GM12878 (cell line): Measurements from ENCODE around the gene FBXL3. TPM values are rescaled to one million over a fixed set of nuclear protein-coding genes. Genes with fewer than 3 reads are reported as not detected.

Source experiments
- ATAC-seq: fragments of 200-7000 bp; cut with Tn5 transposase; 3 replicates; pipeline ENCODE4 v1.9.1; 2020; ENCODE audit warnings: mild to moderate bottlenecking, moderate library complexity
- BruUV-seq: library from RNA; stranded (reverse); fragments of 400-500 nt; replicated peaks from 2 replicates; lab custom pipeline; 2021; lab: Mats Ljungman, UMichigan
- CTCF ChIA-PET: fragments of 300-600 bp; sonication (Branson Sonifier 250); formaldehyde crosslinking; extraction: SDS; loops from one replicate; lab custom pipeline; 2021; ENCODE audit warnings: inconsistent platforms; lab: Yijun Ruan, JAX
- POLR2A ChIA-PET: fragments of 350-600 bp; formaldehyde crosslinking; extraction: SDS; loops from one replicate; lab custom pipeline; 2021; ENCODE audit warnings: inconsistent platforms; lab: Charles Lee
- RAD21 ChIA-PET: fragments of 300-600 bp; sonication (Branson Sonifier 250); formaldehyde crosslinking; loops from one replicate; lab custom pipeline; 2023; ENCODE audit warnings: antibody characterized with exemption; ENCODE audit not compliant: unreplicated experiment; lab: Charles Lee
- SMC1A ChIA-PET: fragments of 300-600 bp; sonication (Branson Sonifier 250); formaldehyde crosslinking; loops from one replicate; lab custom pipeline; 2023; ENCODE audit not compliant: unreplicated experiment, uncharacterized antibody; lab: Charles Lee
- DNase-seq: peaks from one replicate; pipeline ENCODE4 v3.0.0-alpha.2; 2011; ENCODE audit warnings: low read depth, low spot score
- FAIRE-seq: peaks from 3 replicates; lab custom pipeline; 2011; peaks lifted over from hg19 to GRCh38; lab: Jason Lieb, UNC
- H2AFZ ChIP-seq: 2 replicates; pipeline ENCODE4 v1.6.0; 2011; ENCODE audit warnings: low read depth, low read length, control low read depth; ENCODE audit not compliant: control insufficient read depth
- H3K27ac ChIP-seq: 2 replicates; pipeline ENCODE4 v1.5.1; 2011; ENCODE audit warnings: control low read depth; ENCODE audit not compliant: control insufficient read depth, insufficient read depth
- H3K27me3 ChIP-seq, 2 experiments: replicated peaks in 1 of 2; 2 replicates each; pipeline versions ENCODE4 v1.6.0 to v1.6.1; 2011; ENCODE audit warnings: low read length in 1 of 2; ENCODE audit not compliant: control insufficient read depth in 2 of 2, insufficient read depth in 2 of 2
- H3K36me3 ChIP-seq, 2 experiments: 2 replicates each; pipeline ENCODE4 v1.5.1; 2011; ENCODE audit warnings: low read length in 1 of 2; ENCODE audit not compliant: control insufficient read depth in 2 of 2, insufficient read depth in 2 of 2
- H3K4me1 ChIP-seq: 2 replicates; pipeline ENCODE4 v1.6.1; 2011; ENCODE audit warnings: mild to moderate bottlenecking, low read length, moderate library complexity, mixed read lengths; ENCODE audit not compliant: control insufficient read depth, insufficient read depth
- H3K4me2 ChIP-seq: 2 replicates; pipeline ENCODE4 v1.6.0; 2011; ENCODE audit warnings: control low read depth; ENCODE audit not compliant: control insufficient read depth, insufficient read depth
- H3K4me3 ChIP-seq: fragments of 200-600 bp; sonication (generic); 2 replicates; pipeline ENCODE4 v1.5.1; 2016
- H3K79me2 ChIP-seq: 2 replicates; pipeline ENCODE4 v1.6.0; 2011; ENCODE audit warnings: low read length; ENCODE audit not compliant: control insufficient read depth, insufficient read depth
- H3K9ac ChIP-seq: 2 replicates; pipeline ENCODE4 v1.8.0; 2011; ENCODE audit warnings: low read length, control low read depth, mixed read lengths; ENCODE audit not compliant: control insufficient read depth, insufficient read depth
- H3K9me3 ChIP-seq: replicated peaks from 3 replicates; pipeline ENCODE4 v1.5.1; 2011; ENCODE audit warnings: mild to moderate bottlenecking, low read length; ENCODE audit not compliant: control insufficient read depth, insufficient read depth
- H4K20me1 ChIP-seq: 2 replicates; pipeline ENCODE4 v1.6.0; 2011; ENCODE audit not compliant: control insufficient read depth, insufficient read depth
- E2F4 ChIP-seq: IDR thresholded peaks from 2 replicates; pipeline ENCODE4 v1.6.1; 2012; ENCODE audit warnings: low read depth, low read length, improper control_type of control experiment
- EED ChIP-seq: sonication (generic); IDR thresholded peaks from 2 replicates; pipeline ENCODE4 v1.6.1; 2016; ENCODE audit warnings: antibody characterized with exemption, low read depth
- EP300 ChIP-seq, 2 experiments: fragments of 150-350 bp in 1 of 2; IDR thresholded peaks; 2 replicates each; pipeline ENCODE4 v1.6.1; 2011 to 2012; ENCODE audit warnings: low read depth in 2 of 2, low read length in 2 of 2, borderline replicate concordance in 1 of 2, improper control_type of control experiment in 1 of 2, inconsistent platforms in 1 of 2; ENCODE audit not compliant: control insufficient read depth in 1 of 2
- ZBTB33 ChIP-seq: fragments of 450-650 bp; IDR thresholded peaks from 2 replicates; pipeline ENCODE4 v1.6.1; 2017; ENCODE audit warnings: mild to moderate bottlenecking
- WGBS: methylation state at CpG from one replicate; pipeline ENCODE4 v1.1.6; 2016; ENCODE audit warnings: low lambda C conversion rate; ENCODE audit not compliant: insufficient replicate concordance, insufficient coverage; ENCODE audit errors: missing lambda C conversion rate; 5-methylcytosine and 5-hydroxymethylcytosine counted together
- in situ Hi-C: fragments of 300-500 bp; cut with MboI; formaldehyde crosslinking; loops from 9 replicates; pipeline ENCODE4 v1.14.3; 2018; ENCODE audit warnings: mixed read lengths
- intact Hi-C: fragments of 100-400 bp; cut with micrococcal nuclease; formaldehyde crosslinking; loops from one replicate; pipeline ENCODE4 v1.14.2; 2022; ENCODE audit not compliant: unreplicated experiment
- polyA plus RNA-seq, 11 experiments: library from polyadenylated mRNA; depleted of rRNA in 4 of 11; unstranded in 6 of 11; stranded (reverse) in 5 of 11; fragments of >200 nt; fragmentation: Nextera tagmentation in 4 of 11; fragmentation: Illumina TruSeq in 1 of 11; extraction: Ambion mirVana in 4 of 11; extraction: Trizol in 1 of 11; gene quantifications; 1 replicate in 1 of 11; 2 replicates in 10 of 11; pipeline versions ENCODE4 v1.2.1 to v1.2.3, GENCODE V29; 2011 to 2016; ENCODE audit warnings: inconsistent platforms in 2 of 11, missing spikeins in 2 of 11, low read depth in 1 of 11
- total RNA-seq, 4 experiments: library from RNA; depleted of rRNA in 3 of 4; stranded (reverse); fragments of >200 nt in 3 of 4; fragmentation: Illumina TruSeq in 1 of 4; extraction: Trizol in 1 of 4; gene quantifications; 2 replicates each; pipeline versions ENCODE4 v1.2.1 to v1.2.3, GENCODE V29; 2013 to 2021
- TF ChIP-seq, protein P1 (sequence below): fragments of 450-650 bp; conservative IDR thresholded peaks from 2 replicates; pipeline ENCODE4 v1.6.1; 2017; ENCODE audit warnings: mild to moderate bottlenecking, moderate library complexity

FBXL3 gene
- total and polyA plus RNA-seq, 10 of the 15 experiments (the other 5 are each of a cell fraction or from before 2014, with no cell fraction given): 9.0 to 26.4 (median 19.7) TPM

GRCh38 chr13:77016251-77016812, 10.6 kb downstream of the FBXL3 start:
- H3K27ac ChIP-seq: no peak overlapping the region
- POLR2A ChIA-PET: interaction anchor here (1.0 to 1.7 kb wide), 2 partner anchors 9 to 23 kb away, joined by 3 to 11 read pairs; no protein-coding TSS in a partner anchor
- H3K79me2 ChIP-seq: peaks cover 23% of the 10 kb centered on the region
- SMC1A ChIA-PET: interaction anchor here (0.6 to 1.3 kb wide), 8 partner anchors 10 to 1257 kb away, joined by 3 to 5 read pairs (median 3); no protein-coding TSS in a partner anchor
- no peak for FAIRE-seq
- peaks cover 4 to 41% of the 10 kb centered on the region in 2 experiments; a peak in 3 of 4 replicates for H3K36me3 ChIP-seq
- in situ Hi-C loops: loop anchor here (25.0 kb wide), 1 partner anchor 1621 kb away; no protein-coding TSS in a partner anchor
- no peak overlapping the region for H2AFZ ChIP-seq
- no peaks in the 10 kb centered on the region for H3K27me3 ChIP-seq
- H3K9ac ChIP-seq: no peak overlapping the region
- H3K4me2 ChIP-seq: no peak overlapping the region
- H3K4me1 ChIP-seq: peaks cover 3% of the 10 kb centered on the region; the same call in 1 of the 2 replicates
- no peak overlapping the region for H3K4me3 ChIP-seq
- no TSS peak for BruUV-seq
- no peaks in the 10 kb centered on the region for H3K9me3 ChIP-seq
- intact Hi-C loops: no loop called here
- CTCF ChIA-PET: interaction anchor here (0.6 to 3.5 kb wide), 6 partner anchors 11 to 476 kb away, joined by 3 to 18 read pairs (median 8); partner anchors contain the start of gene FBXL3
- H4K20me1 ChIP-seq: no peaks in the 10 kb centered on the region
- TF ChIP-seq EP300 (IDR thresholded peaks at IDR 0.05; ENCODE audit: borderline replicate concordance in 1 of 2, control insufficient read depth in 1 of 2, low read depth in 2 of 2, low read length in 2 of 2) (no peak), ZBTB33 (no peak), E2F4 (no peak), EED (no peak)
- TF ChIP-seq, protein P1, sequence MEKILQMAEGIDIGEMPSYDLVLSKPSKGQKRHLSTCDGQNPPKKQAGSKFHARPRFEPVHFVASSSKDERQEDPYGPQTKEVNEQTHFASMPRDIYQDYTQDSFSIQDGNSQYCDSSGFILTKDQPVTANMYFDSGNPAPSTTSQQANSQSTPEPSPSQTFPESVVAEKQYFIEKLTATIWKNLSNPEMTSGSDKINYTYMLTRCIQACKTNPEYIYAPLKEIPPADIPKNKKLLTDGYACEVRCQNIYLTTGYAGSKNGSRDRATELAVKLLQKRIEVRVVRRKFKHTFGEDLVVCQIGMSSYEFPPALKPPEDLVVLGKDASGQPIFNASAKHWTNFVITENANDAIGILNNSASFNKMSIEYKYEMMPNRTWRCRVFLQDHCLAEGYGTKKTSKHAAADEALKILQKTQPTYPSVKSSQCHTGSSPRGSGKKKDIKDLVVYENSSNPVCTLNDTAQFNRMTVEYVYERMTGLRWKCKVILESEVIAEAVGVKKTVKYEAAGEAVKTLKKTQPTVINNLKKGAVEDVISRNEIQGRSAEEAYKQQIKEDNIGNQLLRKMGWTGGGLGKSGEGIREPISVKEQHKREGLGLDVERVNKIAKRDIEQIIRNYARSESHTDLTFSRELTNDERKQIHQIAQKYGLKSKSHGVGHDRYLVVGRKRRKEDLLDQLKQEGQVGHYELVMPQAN: no peak
- WGBS: 98% methylated on average over 3 of the region's 3 CpGs
- ATAC-seq: no peak
- no peak for DNase-seq
- RAD21 ChIA-PET: interaction anchor here (1.0 kb wide), 1 partner anchor 25 kb away, joined by 3 read pairs; the partner anchor contains the start of gene CLN5
